H9 (cell line): ENCODE results near the gene CPXM2. TPM values are rescaled to one million over a fixed set of nuclear protein-coding genes. Genes with fewer than 3 reads are reported as not detected.

Experiments used
- DNase-seq: peaks from one replicate; pipeline ENCODE4 v3.0.0-alpha.2; 2017
- H2AFZ ChIP-seq: one replicate; pipeline ENCODE4 v1.6.1; 2013; ENCODE audit warnings: mild to moderate bottlenecking, low read length, control low read depth, moderate library complexity
- H2AK5ac ChIP-seq: 2 replicates; pipeline ENCODE4 v1.6.1; 2013; ENCODE audit warnings: low read length, control low read depth, mixed read lengths; ENCODE audit not compliant: insufficient read length
- H2BK120ac ChIP-seq: one replicate; pipeline ENCODE4 v1.6.1; 2013; ENCODE audit warnings: low read depth, mild to moderate bottlenecking, low read length, control low read depth, inconsistent platforms; ENCODE audit not compliant: poor library complexity, severe bottlenecking
- H2BK12ac ChIP-seq: 2 replicates; pipeline ENCODE4 v1.6.1; 2013; ENCODE audit warnings: low read length, control low read depth, mixed read lengths, low read depth; ENCODE audit not compliant: insufficient read length
- H2BK15ac ChIP-seq: 2 replicates; pipeline ENCODE4 v1.6.1; 2013; ENCODE audit warnings: low read depth, low read length, control low read depth
- H2BK20ac ChIP-seq: one replicate; pipeline ENCODE4 v1.6.1; 2013; ENCODE audit warnings: low read depth, mild to moderate bottlenecking, low read length, control low read depth, inconsistent platforms; ENCODE audit not compliant: poor library complexity, severe bottlenecking
- H2BK5ac ChIP-seq: 2 replicates; pipeline ENCODE4 v1.6.1; 2013; ENCODE audit warnings: low read length, control low read depth, mixed read lengths; ENCODE audit not compliant: insufficient read length
- H3K14ac ChIP-seq: 2 replicates; pipeline ENCODE4 v1.6.1; 2013; ENCODE audit warnings: low read length, control low read depth; ENCODE audit not compliant: insufficient read depth
- H3K18ac ChIP-seq: 2 replicates; pipeline ENCODE4 v1.6.1; 2013; ENCODE audit warnings: low read depth, mild to moderate bottlenecking, mixed read lengths, low read length, control low read depth; ENCODE audit not compliant: insufficient read length
- H3K23ac ChIP-seq: 2 replicates; pipeline ENCODE4 v1.6.1; 2013; ENCODE audit warnings: low read length, control low read depth, mixed read lengths, low read depth; ENCODE audit not compliant: insufficient read length
- H3K23me2 ChIP-seq: 2 replicates; pipeline ENCODE4 v1.6.1; 2013; ENCODE audit warnings: low read depth, mild to moderate bottlenecking, mixed read lengths, low read length, control low read depth; ENCODE audit not compliant: insufficient read length, poor library complexity, severe bottlenecking
- H3K27ac ChIP-seq: 2 replicates; pipeline ENCODE4 v1.5.1; 2013; ENCODE audit warnings: low read length, control low read depth, mixed read lengths, low read depth; ENCODE audit not compliant: insufficient read length
- H3K27me3 ChIP-seq: 2 replicates; pipeline ENCODE4 v1.6.1; 2013; ENCODE audit warnings: low read length, control low read depth, inconsistent platforms; ENCODE audit not compliant: insufficient read depth
- H3K4ac ChIP-seq: 2 replicates; pipeline ENCODE4 v1.6.1; 2013; ENCODE audit warnings: low read depth, mild to moderate bottlenecking, control low read depth, inconsistent platforms, low read length, moderate library complexity
- H3K4me1 ChIP-seq: 2 replicates; pipeline ENCODE4 v1.6.1; 2013; ENCODE audit warnings: low read length, control low read depth, inconsistent platforms; ENCODE audit not compliant: insufficient read depth
- H3K4me2 ChIP-seq: 2 replicates; pipeline ENCODE4 v1.6.1; 2013; ENCODE audit warnings: low read length, control low read depth, mixed read lengths; ENCODE audit not compliant: insufficient read length, insufficient read depth
- H3K56ac ChIP-seq: 2 replicates; pipeline ENCODE4 v1.6.1; 2013; ENCODE audit warnings: low read depth, mild to moderate bottlenecking, mixed read lengths, low read length, control low read depth; ENCODE audit not compliant: insufficient read length
- H3K79me1 ChIP-seq: 2 replicates; pipeline ENCODE4 v1.6.1; 2013; ENCODE audit warnings: low read depth, mild to moderate bottlenecking, moderate library complexity, low read length, control low read depth, inconsistent platforms; ENCODE audit not compliant: insufficient read depth, poor library complexity, severe bottlenecking
- H3K79me2 ChIP-seq: 2 replicates; pipeline ENCODE4 v1.6.1; 2013; ENCODE audit warnings: low read length, control low read depth, inconsistent platforms; ENCODE audit not compliant: insufficient read depth
- H3K9ac ChIP-seq: 2 replicates; pipeline ENCODE4 v1.6.1; 2013; ENCODE audit warnings: low read length, control low read depth, mixed read lengths; ENCODE audit not compliant: insufficient read length; ENCODE audit errors: extremely low read depth
- H3K9me3 ChIP-seq: one replicate; pipeline ENCODE4 v1.6.1; 2013; ENCODE audit warnings: low read depth, low read length, inconsistent platforms; ENCODE audit not compliant: control insufficient read depth
- H3T11ph ChIP-seq: one replicate; pipeline ENCODE4 v1.6.1; 2013; ENCODE audit warnings: mild to moderate bottlenecking, low read length, control low read depth, inconsistent platforms
- H4K20me1 ChIP-seq: one replicate; pipeline ENCODE4 v1.6.1; 2013; ENCODE audit not compliant: control insufficient read depth, insufficient read length, insufficient read depth
- H4K5ac ChIP-seq: 2 replicates; pipeline ENCODE4 v1.6.1; 2013; ENCODE audit warnings: low read depth, mild to moderate bottlenecking, mixed read lengths, low read length, control low read depth; ENCODE audit not compliant: insufficient read length
- H4K8ac ChIP-seq: replicated peaks from 2 replicates; pipeline ENCODE4 v1.6.1; 2013; ENCODE audit warnings: low read length, control low read depth, mixed read lengths, low read depth; ENCODE audit not compliant: insufficient read length
- H4K91ac ChIP-seq: 2 replicates; pipeline ENCODE4 v1.6.1; 2013; ENCODE audit warnings: low read depth, mild to moderate bottlenecking, moderate library complexity, mixed read lengths, low read length, control low read depth; ENCODE audit not compliant: insufficient read length
- H3K27ac Mint-ChIP-seq, 3 experiments: 2 replicates in 2 of 3; 3 replicates in 1 of 3; pipeline ENCODE4 v1.8.0; 2020 to 2021; ENCODE audit warnings: mixed read lengths in 3 of 3, mild to moderate bottlenecking in 1 of 3, moderate library complexity in 1 of 3
- H3K27me3 Mint-ChIP-seq: 2 replicates; pipeline ENCODE4 v1.8.0; 2021; ENCODE audit warnings: low read depth, mild to moderate bottlenecking, moderate library complexity, mixed read lengths
- H3K36me3 Mint-ChIP-seq, 3 experiments: 2 replicates in 2 of 3; 3 replicates in 1 of 3; pipeline ENCODE4 v1.8.0; 2020 to 2021; ENCODE audit warnings: low read depth in 3 of 3, mixed read lengths in 3 of 3; ENCODE audit not compliant: insufficient read depth in 1 of 3
- H3K4me1 Mint-ChIP-seq, 2 experiments: 2 replicates each; pipeline ENCODE4 v1.8.0; 2020; ENCODE audit warnings: mixed read lengths in 2 of 2
- H3K4me3 Mint-ChIP-seq, 2 experiments: 2 replicates in 1 of 2; 3 replicates in 1 of 2; pipeline ENCODE4 v1.8.0; 2020 to 2021; ENCODE audit warnings: mild to moderate bottlenecking in 2 of 2, mixed read lengths in 2 of 2, moderate library complexity in 1 of 2
- H3K9me3 Mint-ChIP-seq, 2 experiments: 2 replicates in 1 of 2; 3 replicates in 1 of 2; pipeline ENCODE4 v1.8.0; 2020; ENCODE audit warnings: mild to moderate bottlenecking in 2 of 2, mixed read lengths in 2 of 2, moderate library complexity in 1 of 2
- CTCF ChIP-seq: fragments of 200-600 bp; sonication (generic); conservative IDR thresholded peaks from 3 replicates; pipeline ENCODE4 v1.8.0; 2021; ENCODE audit warnings: antibody characterized with exemption, mild to moderate bottlenecking
- WGBS: extraction: QIAGEN DNeasy Blood & Tissue Kit; methylation state at CpG from one replicate; pipeline ENCODE4 v1.1.7; 2013; ENCODE audit warnings: missing lambda C conversion rate, low lambda C conversion rate, mixed read lengths; ENCODE audit not compliant: insufficient read length; ENCODE audit errors: extremely low coverage; 5-methylcytosine and 5-hydroxymethylcytosine counted together
- total RNA-seq: library from RNA; stranded (reverse); gene quantifications from 2 replicates; pipeline ENCODE4 v1.2.1, GENCODE V29; 2021

Gene CPXM2
- total RNA-seq, 1 experiment from 2014 or later = 1.7 TPM

- Histone ChIP-seq H3K27me3 (no peaks in the 10 kb centered on the region), H3K9ac (no peak overlapping the region), H3K4me2 (no peak overlapping the region), H2BK20ac (no peak overlapping the region), H4K5ac (no peak overlapping the region), H2BK5ac (no peak overlapping the region), H3K9me3 (peaks cover under 1% of the 10 kb centered on the region), H3K18ac (no peak overlapping the region), H4K8ac (no peak overlapping the region), H3K79me2 (no peaks in the 10 kb centered on the region), H2BK120ac (no peak overlapping the region), H4K20me1 (no peaks in the 10 kb centered on the region), H3K79me1 (no peaks in the 10 kb centered on the region), H3K4ac (no peak overlapping the region), H2AK5ac (no peak overlapping the region), H2AFZ (no peak overlapping the region), H3K14ac (no peak overlapping the region), H3K4me1 (peaks cover 14% of the 10 kb centered on the region), H3T11ph (no peak overlapping the region), H2BK15ac (no peak overlapping the region), H3K23ac (no peak overlapping the region), H2BK12ac (no peak overlapping the region), H3K56ac (no peak overlapping the region), H3K27ac (no peak overlapping the region), H3K23me2 (no peaks in the 10 kb centered on the region), H4K91ac (no peak overlapping the region)
- Mint-ChIP-seq H3K4me3 (no peak overlapping the region; a peak in 1 of 5 replicates), H3K4me1 (peaks cover 50 to 52% of the 10 kb centered on the region in 2 experiments), H3K27me3 (peaks cover 6% of the 10 kb centered on the region), H3K9me3 (peaks cover 6 to 10% of the 10 kb centered on the region in 2 experiments), H3K27ac (peak overlapping the region in 2 of 3 experiments; percentile 16 to 51; a peak in 1 of 7 replicates), H3K36me3 (peaks cover 0 to 18% (median 14%) of the 10 kb centered on the region in 3 experiments; a peak in 6 of 7 replicates)
- WGBS = no CpG with 5 or more reads among the region's 5 CpGs
- TF ChIP-seq CTCF = no peak
- no peak for DNase-seq
These were observed 94.9 kb downstream of the CPXM2 start for GRCh38 chr10:123796736-123797135.
